ENCODE results near the gene MIOS.

Gene MIOS

GRCh38 chr7:7613210-7613609 lies 46.5 kb downstream of the MIOS start:
- H3K4me3 ChIP-seq (ENCODE audit: low read length): no peak overlapping the region
- H3K27me3 ChIP-seq (ENCODE audit: control insufficient read depth, low read length): no peaks in the 10 kb centered on the region
- no peak overlapping the region for H3K27ac ChIP-seq (ENCODE audit: low read depth, low read length)
- H3K4me2 ChIP-seq (ENCODE audit: low read length): no peak overlapping the region
- H3K36me3 ChIP-seq (ENCODE audit: control insufficient read depth, low read length): no peaks in the 10 kb centered on the region; the same call in 1 of the 2 replicates
- H3K79me2 ChIP-seq (ENCODE audit: control insufficient read depth, low read length): no peaks in the 10 kb centered on the region
- no peaks in the 10 kb centered on the region for H3K4me1 ChIP-seq (ENCODE audit: control insufficient read depth, low read length)
- no peaks in the 10 kb centered on the region for H3K9me2 ChIP-seq (replicated peaks; ENCODE audit: control insufficient read depth, low read length)
- 0 out of 2 replicates have a peak, but pooled peaks cover 2% of the 10 kb centered on the region for H3F3A ChIP-seq (ENCODE audit: control insufficient read depth, insufficient read depth)
- no peaks in the 10 kb centered on the region for H3K9me3 ChIP-seq (ENCODE audit: control insufficient read depth, insufficient read depth, low read length)
- TF ChIP-seq CTCF (IDR thresholded peaks at IDR 0.05; ENCODE audit: low read depth, low read length, poor library complexity, severe bottlenecking) (no peak), EZH2phosphoT487 (IDR thresholded peaks at IDR 0.05; ENCODE audit: borderline replicate concordance, low read length) (no peak)
- H4K20me1 ChIP-seq (ENCODE audit: control insufficient read depth, insufficient read depth, low read depth, low read length): no peaks in the 10 kb centered on the region

GRCh38 chr7:7614018-7614741 lies 47.5 kb downstream of the MIOS start:
- no peak overlapping the region for H3K4me3 ChIP-seq (ENCODE audit: low read length)
- no peaks in the 10 kb centered on the region for H3K9me2 ChIP-seq (replicated peaks; ENCODE audit: control insufficient read depth, low read length)
- 0 out of 2 replicates have a peak, but pooled peaks cover 2% of the 10 kb centered on the region for H3F3A ChIP-seq (ENCODE audit: control insufficient read depth, insufficient read depth)
- no peaks in the 10 kb centered on the region for H3K4me1 ChIP-seq (ENCODE audit: control insufficient read depth, low read length)
- H3K36me3 ChIP-seq (ENCODE audit: control insufficient read depth, low read length): no peaks in the 10 kb centered on the region; the same call in 1 of the 2 replicates
- H4K20me1 ChIP-seq (ENCODE audit: control insufficient read depth, insufficient read depth, low read depth, low read length): no peaks in the 10 kb centered on the region
- no peaks in the 10 kb centered on the region for H3K79me2 ChIP-seq (ENCODE audit: control insufficient read depth, low read length)
- TF ChIP-seq EZH2phosphoT487 (IDR thresholded peaks at IDR 0.05; ENCODE audit: borderline replicate concordance, low read length) (no peak), CTCF (IDR thresholded peaks at IDR 0.05; ENCODE audit: low read depth, low read length, poor library complexity, severe bottlenecking) (no peak)
- no peaks in the 10 kb centered on the region for H3K9me3 ChIP-seq (ENCODE audit: control insufficient read depth, insufficient read depth, low read length)
- no peaks in the 10 kb centered on the region for H3K27me3 ChIP-seq (ENCODE audit: control insufficient read depth, low read length)
- H3K4me2 ChIP-seq (ENCODE audit: low read length): no peak overlapping the region
- H3K27ac ChIP-seq (ENCODE audit: low read depth, low read length): no peak overlapping the region

GRCh38 chr7:7617550-7617949 lies 50.9 kb downstream of the MIOS start:
- Histone ChIP-seq H3K27ac (ENCODE audit: low read depth, low read length) (no peak overlapping the region), H3K9me3 (ENCODE audit: control insufficient read depth, insufficient read depth, low read length) (no peaks in the 10 kb centered on the region), H3K4me2 (ENCODE audit: low read length) (no peak overlapping the region), H3K27me3 (ENCODE audit: control insufficient read depth, low read length) (no peaks in the 10 kb centered on the region), H4K20me1 (ENCODE audit: control insufficient read depth, insufficient read depth, low read depth, low read length) (no peaks in the 10 kb centered on the region), H3K79me2 (ENCODE audit: control insufficient read depth, low read length) (no peaks in the 10 kb centered on the region), H3K9me2 (replicated peaks; ENCODE audit: control insufficient read depth, low read length) (no peaks in the 10 kb centered on the region), H3K4me1 (ENCODE audit: control insufficient read depth, low read length) (no peaks in the 10 kb centered on the region), H3K4me3 (ENCODE audit: low read length) (no peak overlapping the region), H3K36me3 (ENCODE audit: control insufficient read depth, low read length) (no peaks in the 10 kb centered on the region), H3F3A (ENCODE audit: control insufficient read depth, insufficient read depth) (0 out of 2 replicates have a peak, but pooled peaks cover 2% of the 10 kb centered on the region)
- TF ChIP-seq CTCF (IDR thresholded peaks at IDR 0.05; ENCODE audit: low read depth, low read length, poor library complexity, severe bottlenecking) (no peak), EZH2phosphoT487 (IDR thresholded peaks at IDR 0.05; ENCODE audit: borderline replicate concordance, low read length) (no peak)

Data from DOHH2 (cell line).